ENCODE measurements around the gene INPP5J. TPM values are rescaled to one million over a fixed set of nuclear protein-coding genes. Genes with fewer than 3 reads are reported as not detected.

INPP5J gene
- total RNA-seq, 1 experiment from 2014 or later = 6.2 TPM

DNA sequence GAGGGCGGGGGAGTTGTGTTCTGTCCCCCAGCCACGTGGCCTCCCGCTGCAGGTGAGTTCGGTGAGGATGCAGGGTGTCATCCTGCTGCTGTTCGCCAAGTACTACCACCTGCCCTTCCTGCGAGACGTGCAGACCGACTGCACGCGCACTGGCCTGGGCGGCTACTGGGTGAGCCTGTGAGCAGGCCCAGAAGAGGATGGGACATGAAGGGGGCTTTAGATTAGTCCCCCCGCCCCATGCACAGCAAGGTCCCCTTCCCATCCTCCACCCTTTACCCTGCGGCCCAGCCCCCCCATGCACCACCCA is 4.1 kb downstream of the INPP5J start:
- CTCF ChIA-PET = interaction anchor here (3.5 kb wide), 1 partner anchor 21 kb away, joined by 56 read pairs; the partner anchor contains the start of gene SELENOM
- Mint-ChIP-seq H3K4me1 (peaks cover 24% of the 10 kb centered on the region), H3K9me3 (no peaks in the 10 kb centered on the region), H3K36me3 (no peaks in the 10 kb centered on the region; the same call in 1 of the 2 replicates), H3K4me3 (no peak overlapping the region), H3K27ac (no peak overlapping the region), H3K27me3 (ENCODE audit: low read depth) (peaks cover 3% of the 10 kb centered on the region; the same call in 1 of the 2 replicates)
- no peak for ATAC-seq
- TF ChIP-seq, protein P1, sequence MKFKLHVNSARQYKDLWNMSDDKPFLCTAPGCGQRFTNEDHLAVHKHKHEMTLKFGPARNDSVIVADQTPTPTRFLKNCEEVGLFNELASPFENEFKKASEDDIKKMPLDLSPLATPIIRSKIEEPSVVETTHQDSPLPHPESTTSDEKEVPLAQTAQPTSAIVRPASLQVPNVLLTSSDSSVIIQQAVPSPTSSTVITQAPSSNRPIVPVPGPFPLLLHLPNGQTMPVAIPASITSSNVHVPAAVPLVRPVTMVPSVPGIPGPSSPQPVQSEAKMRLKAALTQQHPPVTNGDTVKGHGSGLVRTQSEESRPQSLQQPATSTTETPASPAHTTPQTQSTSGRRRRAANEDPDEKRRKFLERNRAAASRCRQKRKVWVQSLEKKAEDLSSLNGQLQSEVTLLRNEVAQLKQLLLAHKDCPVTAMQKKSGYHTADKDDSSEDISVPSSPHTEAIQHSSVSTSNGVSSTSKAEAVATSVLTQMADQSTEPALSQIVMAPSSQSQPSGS (CRISPR knock-in tag; IDR thresholded peaks at IDR 0.05; ENCODE audit: borderline replicate concordance, low read depth) = no peak
- TF ChIP-seq, protein P2, sequence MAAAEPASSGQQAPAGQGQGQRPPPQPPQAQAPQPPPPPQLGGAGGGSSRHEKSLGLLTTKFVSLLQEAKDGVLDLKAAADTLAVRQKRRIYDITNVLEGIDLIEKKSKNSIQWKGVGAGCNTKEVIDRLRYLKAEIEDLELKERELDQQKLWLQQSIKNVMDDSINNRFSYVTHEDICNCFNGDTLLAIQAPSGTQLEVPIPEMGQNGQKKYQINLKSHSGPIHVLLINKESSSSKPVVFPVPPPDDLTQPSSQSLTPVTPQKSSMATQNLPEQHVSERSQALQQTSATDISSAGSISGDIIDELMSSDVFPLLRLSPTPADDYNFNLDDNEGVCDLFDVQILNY (CRISPR knock-in tag; IDR thresholded peaks at IDR 0.05) = no peak
- TF ChIP-seq TEAD1 (CRISPR knock-in tag; IDR thresholded peaks at IDR 0.05) (no peak), SMAD3 (CRISPR knock-in tag; IDR thresholded peaks at IDR 0.05; ENCODE audit: borderline replicate concordance) (no peak), SP1 (CRISPR knock-in tag; conservative IDR thresholded peaks at IDR 0.05) (no peak), GTF2I (CRISPR knock-in tag; conservative IDR thresholded peaks at IDR 0.05) (no peak), ZNF416 (CRISPR knock-in tag; IDR thresholded peaks at IDR 0.05) (no peak), ZNF121 (CRISPR knock-in tag; IDR thresholded peaks at IDR 0.05) (no peak), CREM (CRISPR knock-in tag; IDR thresholded peaks at IDR 0.05) (no peak), FOXK1 (CRISPR knock-in tag; IDR thresholded peaks at IDR 0.05) (no peak), MYBL2 (CRISPR knock-in tag; IDR thresholded peaks at IDR 0.05) (no peak)
- TF ChIP-seq, protein P3, sequence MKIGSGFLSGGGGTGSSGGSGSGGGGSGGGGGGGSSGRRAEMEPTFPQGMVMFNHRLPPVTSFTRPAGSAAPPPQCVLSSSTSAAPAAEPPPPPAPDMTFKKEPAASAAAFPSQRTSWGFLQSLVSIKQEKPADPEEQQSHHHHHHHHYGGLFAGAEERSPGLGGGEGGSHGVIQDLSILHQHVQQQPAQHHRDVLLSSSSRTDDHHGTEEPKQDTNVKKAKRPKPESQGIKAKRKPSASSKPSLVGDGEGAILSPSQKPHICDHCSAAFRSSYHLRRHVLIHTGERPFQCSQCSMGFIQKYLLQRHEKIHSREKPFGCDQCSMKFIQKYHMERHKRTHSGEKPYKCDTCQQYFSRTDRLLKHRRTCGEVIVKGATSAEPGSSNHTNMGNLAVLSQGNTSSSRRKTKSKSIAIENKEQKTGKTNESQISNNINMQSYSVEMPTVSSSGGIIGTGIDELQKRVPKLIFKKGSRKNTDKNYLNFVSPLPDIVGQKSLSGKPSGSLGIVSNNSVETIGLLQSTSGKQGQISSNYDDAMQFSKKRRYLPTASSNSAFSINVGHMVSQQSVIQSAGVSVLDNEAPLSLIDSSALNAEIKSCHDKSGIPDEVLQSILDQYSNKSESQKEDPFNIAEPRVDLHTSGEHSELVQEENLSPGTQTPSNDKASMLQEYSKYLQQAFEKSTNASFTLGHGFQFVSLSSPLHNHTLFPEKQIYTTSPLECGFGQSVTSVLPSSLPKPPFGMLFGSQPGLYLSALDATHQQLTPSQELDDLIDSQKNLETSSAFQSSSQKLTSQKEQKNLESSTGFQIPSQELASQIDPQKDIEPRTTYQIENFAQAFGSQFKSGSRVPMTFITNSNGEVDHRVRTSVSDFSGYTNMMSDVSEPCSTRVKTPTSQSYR (CRISPR knock-in tag; IDR thresholded peaks at IDR 0.05) = no peak
- TF ChIP-seq, protein P4, sequence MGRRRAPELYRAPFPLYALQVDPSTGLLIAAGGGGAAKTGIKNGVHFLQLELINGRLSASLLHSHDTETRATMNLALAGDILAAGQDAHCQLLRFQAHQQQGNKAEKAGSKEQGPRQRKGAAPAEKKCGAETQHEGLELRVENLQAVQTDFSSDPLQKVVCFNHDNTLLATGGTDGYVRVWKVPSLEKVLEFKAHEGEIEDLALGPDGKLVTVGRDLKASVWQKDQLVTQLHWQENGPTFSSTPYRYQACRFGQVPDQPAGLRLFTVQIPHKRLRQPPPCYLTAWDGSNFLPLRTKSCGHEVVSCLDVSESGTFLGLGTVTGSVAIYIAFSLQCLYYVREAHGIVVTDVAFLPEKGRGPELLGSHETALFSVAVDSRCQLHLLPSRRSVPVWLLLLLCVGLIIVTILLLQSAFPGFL (CRISPR knock-in tag; IDR thresholded peaks at IDR 0.05; ENCODE audit: borderline replicate concordance) = no peak
- TF ChIP-seq, protein P5, sequence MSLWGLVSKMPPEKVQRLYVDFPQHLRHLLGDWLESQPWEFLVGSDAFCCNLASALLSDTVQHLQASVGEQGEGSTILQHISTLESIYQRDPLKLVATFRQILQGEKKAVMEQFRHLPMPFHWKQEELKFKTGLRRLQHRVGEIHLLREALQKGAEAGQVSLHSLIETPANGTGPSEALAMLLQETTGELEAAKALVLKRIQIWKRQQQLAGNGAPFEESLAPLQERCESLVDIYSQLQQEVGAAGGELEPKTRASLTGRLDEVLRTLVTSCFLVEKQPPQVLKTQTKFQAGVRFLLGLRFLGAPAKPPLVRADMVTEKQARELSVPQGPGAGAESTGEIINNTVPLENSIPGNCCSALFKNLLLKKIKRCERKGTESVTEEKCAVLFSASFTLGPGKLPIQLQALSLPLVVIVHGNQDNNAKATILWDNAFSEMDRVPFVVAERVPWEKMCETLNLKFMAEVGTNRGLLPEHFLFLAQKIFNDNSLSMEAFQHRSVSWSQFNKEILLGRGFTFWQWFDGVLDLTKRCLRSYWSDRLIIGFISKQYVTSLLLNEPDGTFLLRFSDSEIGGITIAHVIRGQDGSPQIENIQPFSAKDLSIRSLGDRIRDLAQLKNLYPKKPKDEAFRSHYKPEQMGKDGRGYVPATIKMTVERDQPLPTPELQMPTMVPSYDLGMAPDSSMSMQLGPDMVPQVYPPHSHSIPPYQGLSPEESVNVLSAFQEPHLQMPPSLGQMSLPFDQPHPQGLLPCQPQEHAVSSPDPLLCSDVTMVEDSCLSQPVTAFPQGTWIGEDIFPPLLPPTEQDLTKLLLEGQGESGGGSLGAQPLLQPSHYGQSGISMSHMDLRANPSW (CRISPR knock-in tag; conservative IDR thresholded peaks at IDR 0.05; ENCODE audit: low read depth) = no peak
- TF ChIP-seq, protein P6, sequence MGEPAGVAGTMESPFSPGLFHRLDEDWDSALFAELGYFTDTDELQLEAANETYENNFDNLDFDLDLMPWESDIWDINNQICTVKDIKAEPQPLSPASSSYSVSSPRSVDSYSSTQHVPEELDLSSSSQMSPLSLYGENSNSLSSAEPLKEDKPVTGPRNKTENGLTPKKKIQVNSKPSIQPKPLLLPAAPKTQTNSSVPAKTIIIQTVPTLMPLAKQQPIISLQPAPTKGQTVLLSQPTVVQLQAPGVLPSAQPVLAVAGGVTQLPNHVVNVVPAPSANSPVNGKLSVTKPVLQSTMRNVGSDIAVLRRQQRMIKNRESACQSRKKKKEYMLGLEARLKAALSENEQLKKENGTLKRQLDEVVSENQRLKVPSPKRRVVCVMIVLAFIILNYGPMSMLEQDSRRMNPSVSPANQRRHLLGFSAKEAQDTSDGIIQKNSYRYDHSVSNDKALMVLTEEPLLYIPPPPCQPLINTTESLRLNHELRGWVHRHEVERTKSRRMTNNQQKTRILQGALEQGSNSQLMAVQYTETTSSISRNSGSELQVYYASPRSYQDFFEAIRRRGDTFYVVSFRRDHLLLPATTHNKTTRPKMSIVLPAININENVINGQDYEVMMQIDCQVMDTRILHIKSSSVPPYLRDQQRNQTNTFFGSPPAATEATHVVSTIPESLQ (CRISPR knock-in tag; IDR thresholded peaks at IDR 0.05) = no peak
- TF ChIP-seq, protein P7, sequence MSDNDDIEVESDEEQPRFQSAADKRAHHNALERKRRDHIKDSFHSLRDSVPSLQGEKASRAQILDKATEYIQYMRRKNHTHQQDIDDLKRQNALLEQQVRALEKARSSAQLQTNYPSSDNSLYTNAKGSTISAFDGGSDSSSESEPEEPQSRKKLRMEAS (CRISPR knock-in tag; IDR thresholded peaks at IDR 0.05) = no peak
- DNase-seq (ENCODE audit: low spot score) = no peak
- POLR2A ChIA-PET = interaction anchor here (1.0 kb wide), 1 partner anchor 13 kb away, joined by 3 read pairs; no protein-coding TSS in a partner anchor

Measured in WTC11 (cell line).